Uterus (tissue), 2 donors: ENCODE results near the gene HTR1B.

ENCODE experiments used
- POLR2A ChIP-seq, 2 donors: fragments of 450-650 bp; IDR thresholded peaks; one replicate each; pipeline ENCODE4 v1.6.1; 2016; ENCODE audit warnings: antibody characterized with exemption in 2 of 2, mild to moderate bottlenecking in 1 of 2, moderate library complexity in 1 of 2
- TF ChIP-seq, protein P1 (sequence below), 4 experiments: fragments of 200-600 bp in 2 of 4; fragments of 450-650 bp in 2 of 4; sonication (generic) in 2 of 4; IDR thresholded peaks; one replicate each; pipeline ENCODE4 v1.5.1; 2016 to 2019; ENCODE audit warnings: antibody characterized with exemption in 4 of 4, mild to moderate bottlenecking in 2 of 4, moderate library complexity in 1 of 4

DNA sequence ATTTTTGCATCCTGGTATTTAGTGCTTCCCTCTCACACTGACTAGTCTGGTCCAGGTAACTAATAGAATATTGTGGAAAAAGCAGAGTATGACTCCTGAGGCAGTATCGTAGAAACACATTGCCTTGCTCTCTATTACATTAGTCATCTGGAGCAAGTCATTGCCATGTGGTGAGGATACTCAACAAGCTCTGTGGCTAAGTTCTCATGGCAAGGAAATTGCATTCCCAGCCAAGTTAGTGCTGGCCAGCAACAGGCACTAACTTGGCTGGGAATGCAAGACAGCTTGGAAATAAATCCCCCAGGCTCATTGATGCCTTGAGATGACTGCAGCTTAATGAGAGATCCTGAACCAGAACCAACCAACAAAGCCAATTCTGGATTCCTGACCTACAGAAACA, 39.7 kb upstream of the HTR1B start:
- TF ChIP-seq, protein P1, sequence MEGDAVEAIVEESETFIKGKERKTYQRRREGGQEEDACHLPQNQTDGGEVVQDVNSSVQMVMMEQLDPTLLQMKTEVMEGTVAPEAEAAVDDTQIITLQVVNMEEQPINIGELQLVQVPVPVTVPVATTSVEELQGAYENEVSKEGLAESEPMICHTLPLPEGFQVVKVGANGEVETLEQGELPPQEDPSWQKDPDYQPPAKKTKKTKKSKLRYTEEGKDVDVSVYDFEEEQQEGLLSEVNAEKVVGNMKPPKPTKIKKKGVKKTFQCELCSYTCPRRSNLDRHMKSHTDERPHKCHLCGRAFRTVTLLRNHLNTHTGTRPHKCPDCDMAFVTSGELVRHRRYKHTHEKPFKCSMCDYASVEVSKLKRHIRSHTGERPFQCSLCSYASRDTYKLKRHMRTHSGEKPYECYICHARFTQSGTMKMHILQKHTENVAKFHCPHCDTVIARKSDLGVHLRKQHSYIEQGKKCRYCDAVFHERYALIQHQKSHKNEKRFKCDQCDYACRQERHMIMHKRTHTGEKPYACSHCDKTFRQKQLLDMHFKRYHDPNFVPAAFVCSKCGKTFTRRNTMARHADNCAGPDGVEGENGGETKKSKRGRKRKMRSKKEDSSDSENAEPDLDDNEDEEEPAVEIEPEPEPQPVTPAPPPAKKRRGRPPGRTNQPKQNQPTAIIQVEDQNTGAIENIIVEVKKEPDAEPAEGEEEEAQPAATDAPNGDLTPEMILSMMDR (IDR thresholded peaks at IDR 0.05) = no peak
- no peak for TF ChIP-seq POLR2A (IDR thresholded peaks at IDR 0.05)
